Gastrocnemius medialis (tissue), 4 donors: ENCODE measurements around the gene RIMBP2.

Source experiments
- CTCF ChIP-seq, 5 experiments: fragments of 450-650 bp in 3 of 5; fragments of 200-600 bp in 2 of 5; sonication (generic) in 2 of 5; IDR thresholded peaks in 4 of 5; conservative IDR thresholded peaks in 1 of 5; 1 replicate in 4 of 5; 2 replicates in 1 of 5; pipeline ENCODE4 v1.5.1; 2016 to 2019; ENCODE audit warnings: antibody characterized with exemption in 5 of 5, mild to moderate bottlenecking in 3 of 5, moderate library complexity in 3 of 5
- POLR2A ChIP-seq, 2 donors: fragments of 450-650 bp; IDR thresholded peaks; one replicate each; pipeline ENCODE4 v1.6.1; 2017; ENCODE audit warnings: antibody characterized with exemption in 2 of 2, mild to moderate bottlenecking in 2 of 2, moderate library complexity in 2 of 2

GRCh38 chr12:130713581-130713991 is 2.5 kb downstream of the RIMBP2 start:
- TF ChIP-seq CTCF (IDR thresholded peaks at IDR 0.05 in 4 of 5, conservative IDR thresholded peaks at IDR 0.05 in 1 of 5) = no peak
- no peak for TF ChIP-seq POLR2A (IDR thresholded peaks at IDR 0.05)
